Colonic mucosa (tissue), 4 donors: ENCODE data around the gene TCL1A. TPM values are rescaled to one million over a fixed set of nuclear protein-coding genes. Genes with fewer than 3 reads are reported as not detected.

Experiments
- DNase-seq: peaks from one replicate; pipeline ENCODE4 v3.0.0-alpha.2; 2020
- H3K27ac ChIP-seq: fragments of 200-600 bp; one replicate; pipeline ENCODE4 v1.8.0; 2021
- H3K27me3 ChIP-seq: fragments of 200-600 bp; one replicate; pipeline ENCODE4 v1.8.0; 2021
- H3K36me3 ChIP-seq: fragments of 200-600 bp; one replicate; pipeline ENCODE4 v1.8.0; 2021
- H3K4me1 ChIP-seq: fragments of 200-600 bp; one replicate; pipeline ENCODE4 v1.8.0; 2021; ENCODE audit warnings: mild to moderate bottlenecking
- H3K4me3 ChIP-seq: fragments of 200-600 bp; one replicate; pipeline ENCODE4 v1.8.0; 2021
- H3K9ac ChIP-seq, 2 donors: one replicate each; pipeline ENCODE4 v1.7.0; 2013; ENCODE audit warnings: control low read depth in 2 of 2, low read depth in 2 of 2, low read length in 2 of 2
- H3K9me3 ChIP-seq: fragments of 200-600 bp; one replicate; pipeline ENCODE4 v1.8.0; 2021
- intact Hi-C: fragments of 100-400 bp; cut with DNase I; formaldehyde crosslinking; loops from one replicate; pipeline ENCODE4 v1.14.1; 2022
- total RNA-seq, 2 donors: library from RNA; stranded (reverse); fragmentation: NEBNext Ultra II Directional in 1 of 2; extraction: Animal tissue kit (Norgen Biotek cat#: 25700) in 1 of 2; gene quantifications; one replicate each; pipeline ENCODE4 v1.2.1, GENCODE V29; 2021
- TF ChIP-seq, protein P1 (sequence below): fragments of 200-600 bp; IDR thresholded peaks from one replicate; pipeline ENCODE4 v1.8.0; 2022; ENCODE audit warnings: antibody characterized with exemption, mild to moderate bottlenecking
- donor health status: healthy.
- donor health status: DM: no; HTN: no; CAD: no.
- donor health status: DM: no; HTN: no; CAD: no.

TCL1A gene
- total RNA-seq, 2 donors from 2014 or later: 0.57 TPM; not detected in 1

DNA sequence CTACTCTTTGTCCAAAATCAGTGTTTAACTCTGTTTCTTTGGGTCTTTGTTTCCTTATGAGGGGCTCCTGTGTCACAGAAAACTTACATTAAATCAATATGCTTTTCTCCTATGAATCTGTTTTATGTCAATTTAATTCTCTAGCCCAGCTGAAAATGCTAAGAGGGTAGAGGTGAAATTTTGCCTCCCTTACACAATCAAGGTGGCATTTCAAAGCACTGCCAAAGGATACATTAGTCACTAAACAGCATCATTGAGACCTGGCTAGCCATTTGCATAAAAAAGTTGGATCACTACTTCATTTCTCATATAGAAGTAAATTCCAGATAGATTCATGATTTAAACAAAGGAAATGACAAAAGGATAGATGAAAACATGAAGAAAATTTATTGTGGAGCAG is 15.6 kb downstream of the TCL1A start:
- Histone ChIP-seq H3K27me3 (no peaks in the 10 kb centered on the region), H3K27ac (no peak overlapping the region), H3K9me3 (no peaks in the 10 kb centered on the region), H3K4me3 (no peak overlapping the region), H3K9ac (no peak overlapping the region), H3K4me1 (no peaks in the 10 kb centered on the region), H3K36me3 (no peaks in the 10 kb centered on the region)
- TF ChIP-seq, protein P1, sequence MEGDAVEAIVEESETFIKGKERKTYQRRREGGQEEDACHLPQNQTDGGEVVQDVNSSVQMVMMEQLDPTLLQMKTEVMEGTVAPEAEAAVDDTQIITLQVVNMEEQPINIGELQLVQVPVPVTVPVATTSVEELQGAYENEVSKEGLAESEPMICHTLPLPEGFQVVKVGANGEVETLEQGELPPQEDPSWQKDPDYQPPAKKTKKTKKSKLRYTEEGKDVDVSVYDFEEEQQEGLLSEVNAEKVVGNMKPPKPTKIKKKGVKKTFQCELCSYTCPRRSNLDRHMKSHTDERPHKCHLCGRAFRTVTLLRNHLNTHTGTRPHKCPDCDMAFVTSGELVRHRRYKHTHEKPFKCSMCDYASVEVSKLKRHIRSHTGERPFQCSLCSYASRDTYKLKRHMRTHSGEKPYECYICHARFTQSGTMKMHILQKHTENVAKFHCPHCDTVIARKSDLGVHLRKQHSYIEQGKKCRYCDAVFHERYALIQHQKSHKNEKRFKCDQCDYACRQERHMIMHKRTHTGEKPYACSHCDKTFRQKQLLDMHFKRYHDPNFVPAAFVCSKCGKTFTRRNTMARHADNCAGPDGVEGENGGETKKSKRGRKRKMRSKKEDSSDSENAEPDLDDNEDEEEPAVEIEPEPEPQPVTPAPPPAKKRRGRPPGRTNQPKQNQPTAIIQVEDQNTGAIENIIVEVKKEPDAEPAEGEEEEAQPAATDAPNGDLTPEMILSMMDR: no peak
- no peak for DNase-seq
- intact Hi-C loops: no loop called here

- intact Hi-C loops: no loop called here
Observed at GRCh38 chr14:95697764-95698163, 16.2 kb downstream of the TCL1A start.

DNA sequence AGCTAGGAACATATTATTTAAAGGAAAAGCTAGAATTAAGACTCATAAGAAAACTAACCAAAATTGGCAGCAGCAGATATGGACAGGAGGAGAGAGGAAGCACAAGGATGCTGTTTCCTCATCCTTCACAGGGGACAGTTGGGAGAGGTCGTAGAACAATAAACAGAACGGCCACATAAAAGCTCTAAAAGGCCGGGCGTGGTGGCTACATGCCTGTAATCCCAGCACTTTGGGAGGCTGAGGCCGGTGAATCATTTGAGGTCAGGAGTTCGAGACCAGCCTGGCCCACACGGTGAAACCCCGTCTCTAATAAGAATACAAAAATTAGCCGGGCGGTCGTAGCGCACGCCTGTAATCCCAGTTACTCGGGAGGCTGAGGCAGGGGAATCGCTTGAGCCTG is 17.2 kb downstream of the TCL1A start:
- Histone ChIP-seq H3K9me3 (no peaks in the 10 kb centered on the region), H3K4me1 (no peaks in the 10 kb centered on the region), H3K4me3 (no peak overlapping the region), H3K9ac (no peak overlapping the region), H3K36me3 (no peaks in the 10 kb centered on the region), H3K27me3 (no peaks in the 10 kb centered on the region), H3K27ac (no peak overlapping the region)
- DNase-seq: no peak
- TF ChIP-seq, protein P1: no peak
- intact Hi-C loops: no loop called here

More at GRCh38 chr14:95697764-95698163, 16.2 kb downstream of the TCL1A start:
- TF ChIP-seq, protein P1: no peak
- H3K27me3 ChIP-seq: no peaks in the 10 kb centered on the region
- H3K9me3 ChIP-seq: no peaks in the 10 kb centered on the region
- H3K36me3 ChIP-seq: no peaks in the 10 kb centered on the region
- no peak overlapping the region for H3K4me3 ChIP-seq
- H3K4me1 ChIP-seq: no peaks in the 10 kb centered on the region
- H3K27ac ChIP-seq: no peak overlapping the region
- DNase-seq: no peak
- no peak overlapping the region for H3K9ac ChIP-seq

DNA sequence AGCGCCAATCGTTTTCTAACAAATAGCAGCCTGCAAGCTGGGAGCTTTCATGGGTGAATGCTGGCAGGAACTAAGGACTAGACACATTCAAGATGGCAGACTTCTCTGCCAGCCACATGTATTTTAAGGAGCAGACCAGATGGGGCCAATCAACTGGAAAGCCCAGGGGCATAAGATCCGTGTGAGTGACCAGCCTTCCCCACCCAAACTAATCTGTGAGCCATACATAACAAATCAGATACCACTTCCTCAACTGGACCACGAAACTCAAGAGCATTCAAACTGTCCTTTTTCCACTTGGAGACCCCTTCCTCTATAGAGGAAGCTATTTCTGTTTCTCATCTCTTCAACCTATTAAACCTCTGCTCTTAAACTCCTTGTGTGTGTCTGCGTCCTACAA is 18.0 kb downstream of the TCL1A start:
- Histone ChIP-seq H3K27me3 (no peaks in the 10 kb centered on the region), H3K9me3 (no peaks in the 10 kb centered on the region), H3K4me3 (no peak overlapping the region), H3K36me3 (no peaks in the 10 kb centered on the region), H3K27ac (no peak overlapping the region), H3K9ac (no peak overlapping the region), H3K4me1 (no peaks in the 10 kb centered on the region)
- TF ChIP-seq, protein P1: no peak
- intact Hi-C loops: no loop called here
- no peak for DNase-seq

DNA sequence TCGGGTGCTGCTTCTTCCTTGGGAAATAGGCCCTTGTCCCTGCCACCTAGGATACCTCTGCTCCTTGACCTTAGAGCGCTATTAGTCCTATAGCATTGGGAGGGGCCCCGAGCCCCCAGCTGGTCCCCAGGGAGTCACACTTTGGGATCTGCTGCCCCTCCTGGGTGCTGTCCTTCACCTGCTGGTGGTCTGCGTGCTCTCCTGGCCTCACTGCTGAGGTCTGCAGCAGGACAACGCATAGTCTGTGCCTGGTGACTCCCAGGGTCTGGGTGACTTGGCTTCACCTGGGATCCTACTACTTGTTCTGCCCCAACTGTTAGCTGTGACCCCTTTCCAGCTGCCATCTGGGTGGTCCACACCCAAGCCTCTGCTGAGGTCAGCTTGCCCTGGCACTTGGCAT is 18.9 kb downstream of the TCL1A start:
- intact Hi-C loops: no loop called here
- no peaks in the 10 kb centered on the region for H3K36me3 ChIP-seq
- no peaks in the 10 kb centered on the region for H3K4me1 ChIP-seq
- TF ChIP-seq, protein P1: no peak
- H3K9ac ChIP-seq: no peak overlapping the region
- H3K27me3 ChIP-seq: no peaks in the 10 kb centered on the region
- H3K9me3 ChIP-seq: no peaks in the 10 kb centered on the region
- no peak overlapping the region for H3K27ac ChIP-seq
- no peak for DNase-seq
- no peak overlapping the region for H3K4me3 ChIP-seq

GRCh38 chr14:95692109-95692508 is 21.8 kb downstream of the TCL1A start:
- intact Hi-C loops: no loop called here
- Histone ChIP-seq H3K27ac (no peak overlapping the region), H3K4me1 (no peaks in the 10 kb centered on the region), H3K9ac (no peak overlapping the region), H3K36me3 (no peaks in the 10 kb centered on the region), H3K9me3 (no peaks in the 10 kb centered on the region), H3K27me3 (no peaks in the 10 kb centered on the region), H3K4me3 (no peak overlapping the region)
- TF ChIP-seq, protein P1: no peak
- no peak for DNase-seq
